Adrenal gland (tissue), 5 donors: Measurements from ENCODE around the gene USP14.

Experiments used
- POLR2A ChIP-seq, 2 donors: fragments of 450-650 bp; IDR thresholded peaks; one replicate each; pipeline ENCODE4 v1.6.1; 2017; ENCODE audit warnings: antibody characterized with exemption in 2 of 2, mild to moderate bottlenecking in 2 of 2, moderate library complexity in 1 of 2
- TF ChIP-seq, protein P1 (sequence below), 6 experiments: fragments of 450-650 bp in 4 of 6; fragments of 200-600 bp in 2 of 6; sonication (generic) in 1 of 6; IDR thresholded peaks; 1 replicate in 5 of 6; 2 replicates in 1 of 6; pipeline versions ENCODE4 v1.5.1 to v1.8.0; 2016 to 2021; ENCODE audit warnings: antibody characterized with exemption in 6 of 6, mild to moderate bottlenecking in 2 of 6, moderate library complexity in 1 of 6
- donor health status: DM: no; HTN: no; CAD: no.

DNA sequence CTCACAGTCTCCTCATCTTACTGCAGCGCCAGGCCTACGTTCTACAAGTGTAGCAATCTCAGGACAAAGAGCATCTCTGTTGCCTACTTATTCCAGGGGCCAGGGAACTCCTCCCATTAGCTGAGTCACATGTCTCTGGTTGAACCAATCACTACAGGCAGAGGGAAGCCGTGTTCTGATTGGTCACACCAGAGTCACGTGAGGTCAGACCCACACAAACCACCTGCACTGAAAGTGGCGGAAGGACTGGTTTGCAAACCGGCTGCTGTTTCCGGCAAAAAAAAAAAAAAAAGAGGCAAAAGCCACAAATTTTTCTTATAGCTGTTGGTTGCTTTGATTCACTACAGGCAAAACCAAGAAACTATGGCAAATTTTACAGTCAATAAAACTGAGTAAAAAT is 21.9 kb upstream of the USP14 start:
- TF ChIP-seq, protein P1, sequence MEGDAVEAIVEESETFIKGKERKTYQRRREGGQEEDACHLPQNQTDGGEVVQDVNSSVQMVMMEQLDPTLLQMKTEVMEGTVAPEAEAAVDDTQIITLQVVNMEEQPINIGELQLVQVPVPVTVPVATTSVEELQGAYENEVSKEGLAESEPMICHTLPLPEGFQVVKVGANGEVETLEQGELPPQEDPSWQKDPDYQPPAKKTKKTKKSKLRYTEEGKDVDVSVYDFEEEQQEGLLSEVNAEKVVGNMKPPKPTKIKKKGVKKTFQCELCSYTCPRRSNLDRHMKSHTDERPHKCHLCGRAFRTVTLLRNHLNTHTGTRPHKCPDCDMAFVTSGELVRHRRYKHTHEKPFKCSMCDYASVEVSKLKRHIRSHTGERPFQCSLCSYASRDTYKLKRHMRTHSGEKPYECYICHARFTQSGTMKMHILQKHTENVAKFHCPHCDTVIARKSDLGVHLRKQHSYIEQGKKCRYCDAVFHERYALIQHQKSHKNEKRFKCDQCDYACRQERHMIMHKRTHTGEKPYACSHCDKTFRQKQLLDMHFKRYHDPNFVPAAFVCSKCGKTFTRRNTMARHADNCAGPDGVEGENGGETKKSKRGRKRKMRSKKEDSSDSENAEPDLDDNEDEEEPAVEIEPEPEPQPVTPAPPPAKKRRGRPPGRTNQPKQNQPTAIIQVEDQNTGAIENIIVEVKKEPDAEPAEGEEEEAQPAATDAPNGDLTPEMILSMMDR (IDR thresholded peaks at IDR 0.05), result no peak
- TF ChIP-seq POLR2A (IDR thresholded peaks at IDR 0.05), result no peak
